Activated CD8-positive, alpha-beta memory T cell treated with anti-CD3 and anti-CD28 coated beads for 1 hour (primary cell): Measurements from ENCODE around the gene VPS13A.

Experiments used
- DNase-seq, 2 donors: peaks; one replicate each; pipeline ENCODE4 v3.0.0-alpha.2; 2020; ENCODE audit warnings: low read depth in 1 of 2; ENCODE audit errors: extremely low read depth in 1 of 2

Gene VPS13A

DNA sequence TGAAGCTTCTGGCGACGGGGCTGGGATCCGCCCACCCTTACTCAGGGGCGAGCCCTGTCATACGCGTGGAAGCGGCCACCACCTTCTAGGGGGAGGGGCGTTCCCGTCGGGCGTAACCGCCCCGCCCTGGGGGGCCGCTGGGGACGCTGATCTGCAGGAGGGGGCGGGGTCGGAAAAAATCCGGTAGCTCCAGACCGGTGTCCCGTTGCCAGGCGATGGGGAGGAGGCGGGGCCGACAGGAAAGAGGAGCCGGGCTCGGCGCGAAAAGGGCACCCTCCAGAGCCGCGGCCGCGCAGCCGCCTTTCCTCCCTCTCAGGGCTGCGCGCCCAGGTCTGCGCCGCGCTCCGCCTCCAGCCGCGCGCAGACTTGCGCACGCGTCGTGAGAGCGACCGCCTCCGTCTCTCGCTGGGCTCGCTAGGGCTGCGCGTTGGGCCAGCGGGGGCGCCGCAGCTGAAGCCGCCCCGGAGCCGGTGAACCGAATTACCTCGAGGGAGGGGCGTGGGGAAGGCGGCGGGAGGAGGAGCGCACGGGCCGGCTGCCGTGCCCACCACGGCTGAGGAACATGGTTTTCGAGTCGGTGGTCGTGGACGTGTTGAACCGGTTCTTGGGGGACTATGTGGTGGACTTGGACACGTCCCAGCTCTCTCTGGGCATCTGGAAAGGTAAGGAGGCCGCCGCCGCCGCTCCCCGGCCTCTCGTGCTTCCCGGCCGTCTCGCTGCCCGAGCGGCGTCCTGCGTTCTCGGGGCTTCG is at the start of gene VPS13A:
Gene VPS13A, plus strand, starts transcription at position 392 of the 751 bp plus-strand sequence. Its CDS starts 171 bp downstream, at position 563.
- DNase-seq = peak; percentile 80 to 83

DNA sequence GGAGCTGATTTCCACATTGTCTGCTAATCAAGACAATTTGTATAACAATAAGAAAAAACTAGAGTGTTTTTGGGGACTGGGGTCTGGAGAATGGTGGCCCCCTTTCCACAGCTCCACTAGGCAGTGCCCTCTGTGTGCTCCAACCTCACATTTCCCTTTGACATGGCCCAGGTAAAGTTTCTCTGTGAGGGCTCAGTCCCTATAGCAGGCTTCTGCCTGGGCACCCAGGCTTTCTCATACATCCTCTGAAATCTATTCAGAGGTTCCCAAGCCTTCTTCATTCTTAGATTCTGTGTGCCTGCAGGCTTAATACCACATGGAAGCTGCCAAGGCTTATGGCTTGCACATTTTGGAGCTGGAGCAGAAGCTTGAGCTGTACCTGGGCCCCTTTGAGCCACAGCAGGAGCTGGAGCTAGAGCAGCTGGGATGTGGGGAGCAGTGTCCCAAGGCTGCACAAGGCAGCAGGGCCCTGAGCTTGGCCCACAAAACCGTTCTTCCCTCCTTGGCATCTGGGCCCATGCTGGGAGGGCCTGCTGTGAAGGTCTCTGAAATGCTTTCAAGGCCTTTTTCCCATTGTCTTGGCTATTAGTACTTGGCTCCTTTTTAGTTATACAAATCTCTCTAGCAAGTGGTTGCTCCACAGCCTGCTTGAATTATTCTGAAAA is 49.1 kb upstream of the VPS13A start:
- no peak for DNase-seq

DNA sequence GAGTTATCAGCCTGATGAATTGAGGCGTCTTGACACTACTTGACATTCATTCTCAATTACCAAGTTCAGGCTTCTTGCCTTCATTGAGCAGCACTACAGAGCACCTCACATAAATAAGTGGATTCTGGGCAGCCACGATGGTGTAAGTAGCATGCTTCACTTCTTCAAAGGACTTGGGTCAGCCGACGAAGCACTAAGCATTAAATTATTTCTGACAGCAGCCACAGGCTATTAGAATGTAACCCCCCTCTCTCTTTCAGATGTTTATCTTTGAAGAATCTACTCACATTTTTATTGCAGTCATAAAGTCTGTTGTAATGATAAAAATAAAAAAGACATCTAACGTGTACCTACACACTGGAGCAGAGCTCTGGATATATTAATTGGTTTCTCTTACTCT is 45.9 kb upstream of the VPS13A start:
- no peak for DNase-seq

DNA sequence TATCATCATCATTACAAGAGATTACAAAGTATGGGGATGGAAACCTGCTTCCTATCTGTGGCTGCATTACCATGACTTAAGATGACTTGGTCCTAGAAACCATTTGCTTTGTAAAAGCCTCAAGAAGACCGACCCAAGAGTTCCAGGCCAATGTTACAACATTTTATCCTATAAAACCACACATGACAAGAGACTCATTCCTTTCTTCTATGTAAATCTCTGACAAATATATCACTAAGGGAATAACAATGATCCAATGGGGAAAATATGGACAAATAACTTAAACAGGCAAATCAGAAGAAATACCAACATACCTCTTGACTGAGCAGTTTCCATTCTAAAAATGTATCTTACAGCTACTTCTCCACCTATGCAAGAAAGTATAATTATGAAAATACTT is 44.3 kb upstream of the VPS13A start:
- no peak for DNase-seq

DNA sequence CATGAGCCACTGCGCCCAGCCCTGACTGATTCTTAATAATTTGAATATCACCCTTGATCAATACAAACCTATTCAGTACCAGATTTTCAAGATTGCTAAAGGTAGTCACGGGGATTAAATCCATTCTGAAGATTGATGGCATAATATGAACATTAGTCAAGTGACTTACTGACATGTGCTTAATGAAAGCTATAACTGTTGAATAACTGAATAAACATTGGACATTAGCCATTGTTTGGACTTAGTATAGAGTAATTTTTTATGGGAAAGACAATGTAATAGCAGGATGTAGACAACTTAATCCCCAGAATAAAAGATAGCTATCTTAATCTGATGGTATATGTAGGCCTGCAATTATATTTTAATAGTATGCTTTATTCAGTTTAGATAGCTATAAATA is 35.0 kb upstream of the VPS13A start:
- DNase-seq = no peak

DNA sequence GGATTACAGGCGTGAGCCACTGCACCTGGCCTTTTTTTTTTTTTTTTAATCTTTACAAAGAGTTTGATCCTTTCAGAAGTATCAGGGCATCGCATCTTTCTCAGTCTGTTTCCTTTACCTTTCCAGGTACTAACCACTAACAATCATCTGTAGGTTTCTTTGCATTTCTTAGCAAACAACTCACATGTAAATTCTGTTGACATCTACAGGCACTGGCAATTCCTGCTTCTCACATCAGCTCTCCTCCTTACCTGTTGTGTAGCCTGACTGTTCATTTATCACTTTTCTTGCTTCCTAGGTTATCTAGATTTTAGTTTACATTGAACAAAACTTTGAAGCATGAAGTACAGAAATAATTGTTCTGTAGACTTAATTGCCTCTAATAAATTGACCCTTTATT is 27.5 kb upstream of the VPS13A start:
- no peak for DNase-seq

DNA sequence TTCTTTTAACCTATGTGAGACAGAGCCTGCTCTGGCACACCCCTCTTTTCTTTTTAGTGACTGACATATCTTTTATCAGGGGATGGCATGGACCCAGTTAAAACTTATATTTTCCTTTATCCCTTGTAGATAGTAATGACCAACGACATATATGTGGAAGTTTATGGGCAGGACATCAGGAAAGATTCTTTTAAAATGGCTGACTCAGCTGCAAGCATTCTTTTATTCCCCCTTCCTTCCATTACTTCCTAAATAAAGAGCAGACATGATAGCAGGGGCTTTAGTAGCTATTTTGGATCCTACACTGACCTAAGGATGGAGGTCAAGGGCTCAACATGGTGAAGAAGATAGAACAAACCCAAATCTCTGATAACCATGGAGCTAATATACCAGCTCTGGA is 25.0 kb upstream of the VPS13A start:
- no peak for DNase-seq

DNA sequence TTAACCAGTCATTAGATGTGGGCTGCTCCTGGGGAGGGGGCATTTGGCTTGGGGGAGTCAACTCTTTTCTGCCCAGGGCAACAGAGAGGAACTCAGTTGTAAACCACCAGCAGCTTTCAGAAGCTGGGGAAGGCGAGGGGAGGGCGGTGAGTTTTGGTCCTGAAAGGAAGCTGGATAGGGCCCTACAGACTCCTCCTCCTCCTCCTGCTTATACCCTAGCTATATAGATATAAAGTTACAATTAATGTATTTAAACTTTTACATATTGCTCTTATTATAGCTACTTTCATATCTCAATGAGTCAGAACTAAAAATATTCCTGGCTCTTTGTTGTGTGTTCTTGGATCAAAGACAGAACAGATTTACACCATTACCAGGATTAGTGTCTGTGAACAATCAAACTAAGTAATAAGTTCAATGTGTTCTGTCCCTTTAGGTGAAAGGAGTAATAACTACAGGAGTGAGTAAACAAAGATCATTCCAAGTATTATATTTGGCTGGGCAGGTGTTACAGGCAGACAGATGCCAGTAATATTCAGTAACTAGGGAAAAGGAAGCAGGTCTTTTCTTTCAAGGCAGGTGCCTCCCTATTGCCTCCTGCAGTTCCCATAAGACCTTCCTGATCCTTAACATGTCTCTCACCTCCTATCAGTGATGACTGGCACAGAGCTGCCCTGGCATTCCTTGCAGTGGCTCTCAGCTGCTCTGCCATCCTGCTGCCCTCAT is 20.5 kb upstream of the VPS13A start:
- no peak for DNase-seq

DNA sequence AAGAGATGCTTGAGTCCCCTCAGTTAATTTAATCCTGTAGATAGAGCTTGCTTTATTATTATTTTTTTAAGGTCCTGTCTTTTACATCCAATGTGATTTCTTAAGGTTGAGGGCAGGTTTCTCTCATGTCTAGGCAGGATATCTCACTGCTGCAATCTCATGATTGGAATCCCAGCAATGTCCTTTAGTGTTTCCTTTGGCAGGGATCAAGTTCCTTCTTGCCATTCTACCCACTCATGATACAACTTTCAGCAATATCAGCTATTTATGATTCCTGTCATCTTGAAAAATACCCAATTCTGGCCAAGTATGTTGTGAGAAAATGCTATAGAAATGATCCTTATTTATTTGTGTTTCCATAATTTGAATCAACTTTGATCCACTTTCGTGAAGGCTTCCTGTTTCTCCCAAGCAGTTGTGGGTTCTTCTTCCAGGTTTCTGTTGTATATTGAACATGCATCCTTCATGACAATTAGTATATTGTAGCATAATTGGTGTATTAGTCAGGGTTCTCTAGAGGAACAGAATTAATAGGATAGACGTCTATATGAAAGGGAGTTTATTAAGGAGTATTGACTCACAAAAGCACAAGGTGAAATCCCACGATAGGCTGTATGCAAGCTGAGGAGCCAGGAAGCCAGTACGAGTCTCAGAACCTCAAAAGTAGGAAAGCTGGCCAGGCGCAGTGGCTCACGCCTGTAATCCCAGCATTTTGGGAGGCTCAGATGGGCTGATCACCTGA is 18.4 kb upstream of the VPS13A start:
- no peak for DNase-seq

DNA sequence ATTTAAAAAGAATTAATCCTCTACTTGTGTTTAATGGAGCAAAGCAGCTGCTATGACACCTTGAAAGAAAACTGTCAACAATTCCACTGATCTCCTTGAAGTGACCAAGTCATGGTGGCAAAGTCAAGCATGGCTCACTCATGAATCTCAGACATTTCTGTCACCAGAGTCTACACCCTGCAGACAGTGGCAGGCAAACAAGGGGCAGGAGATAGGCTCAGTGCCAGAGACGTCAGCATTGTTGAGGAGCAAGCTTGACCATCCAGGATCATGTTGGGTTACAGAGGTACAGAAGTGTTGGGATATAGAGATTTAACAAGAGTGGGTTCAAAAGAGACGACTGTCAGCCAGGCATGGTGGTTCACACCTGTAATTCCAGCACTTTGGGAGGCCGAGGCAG is 16.1 kb upstream of the VPS13A start:
- DNase-seq = no peak

DNA sequence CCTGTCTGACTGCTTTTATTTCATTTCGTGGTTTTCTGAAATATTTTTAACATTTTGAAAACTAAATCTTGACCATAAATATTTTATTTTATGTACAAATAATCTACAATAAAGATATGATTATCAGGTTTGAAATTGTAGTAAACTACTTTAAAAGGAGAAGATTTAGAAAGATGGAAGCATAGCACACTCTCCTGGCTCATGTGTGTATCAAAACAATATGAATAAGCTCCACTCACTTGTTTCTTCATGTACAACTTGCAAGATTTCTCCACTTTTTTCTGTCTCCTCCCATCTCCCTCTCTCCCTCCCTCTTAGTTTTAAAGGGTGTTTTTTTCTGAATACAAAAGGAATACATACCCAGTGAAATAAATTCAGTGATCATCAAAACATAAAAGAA is 15.4 kb upstream of the VPS13A start:
- DNase-seq = no peak

DNA sequence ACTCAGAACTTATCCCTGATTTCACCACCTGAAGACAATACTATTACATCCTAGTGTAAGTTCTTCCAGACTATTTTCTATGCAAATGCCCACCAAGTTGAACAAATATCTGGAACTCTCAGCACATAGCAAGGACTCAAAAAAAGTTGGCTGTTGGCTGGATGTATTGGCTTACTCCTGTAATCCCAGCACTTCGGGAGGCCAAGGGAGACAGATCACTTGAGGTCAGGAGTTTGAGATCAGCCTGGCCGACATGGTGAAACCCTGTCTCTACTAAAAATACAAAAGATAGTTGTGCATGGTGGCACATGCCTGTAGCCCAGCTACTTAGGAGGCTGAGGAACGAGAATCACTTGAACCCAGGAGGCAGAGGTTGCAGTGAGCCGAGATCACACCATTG is 15.0 kb upstream of the VPS13A start:
- no peak for DNase-seq

DNA sequence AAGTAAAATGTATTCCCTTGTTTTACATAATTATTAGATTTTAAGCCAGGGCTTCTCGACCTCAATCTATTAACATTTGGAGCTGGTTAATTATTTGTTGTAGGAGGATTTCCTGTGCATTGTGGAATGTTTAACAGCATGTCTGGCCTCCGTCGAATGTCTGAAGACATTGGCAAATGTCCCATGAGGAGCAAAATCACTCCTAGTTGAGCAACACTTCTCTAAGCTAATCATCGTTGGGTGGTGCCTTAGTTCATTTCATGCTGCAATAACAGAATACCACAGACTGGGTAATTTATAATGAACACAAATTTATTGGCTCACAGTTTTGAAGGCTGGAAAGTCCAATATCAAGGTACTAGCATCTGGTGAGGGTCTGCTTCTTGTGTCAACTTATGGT is 13.4 kb upstream of the VPS13A start:
- no peak for DNase-seq

DNA sequence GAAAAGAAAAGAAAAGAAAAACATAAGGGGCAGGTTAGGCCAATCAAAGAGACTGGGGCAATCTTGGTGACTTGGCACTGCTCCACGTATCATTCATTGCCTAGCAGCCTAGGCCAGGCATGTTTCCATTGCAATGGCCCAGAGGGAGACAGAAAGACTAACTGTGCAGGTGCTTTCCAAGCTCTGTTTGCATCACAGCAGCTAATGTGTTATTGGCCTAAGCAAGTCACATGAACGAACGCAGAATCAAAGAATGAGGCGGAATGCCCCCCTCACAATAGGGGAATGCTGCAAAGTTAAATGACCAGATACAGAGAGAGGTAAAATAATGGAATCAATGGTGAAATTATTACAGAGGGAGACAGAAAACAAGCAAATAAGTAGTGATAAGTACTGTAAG is 11.1 kb upstream of the VPS13A start:
- no peak for DNase-seq

DNA sequence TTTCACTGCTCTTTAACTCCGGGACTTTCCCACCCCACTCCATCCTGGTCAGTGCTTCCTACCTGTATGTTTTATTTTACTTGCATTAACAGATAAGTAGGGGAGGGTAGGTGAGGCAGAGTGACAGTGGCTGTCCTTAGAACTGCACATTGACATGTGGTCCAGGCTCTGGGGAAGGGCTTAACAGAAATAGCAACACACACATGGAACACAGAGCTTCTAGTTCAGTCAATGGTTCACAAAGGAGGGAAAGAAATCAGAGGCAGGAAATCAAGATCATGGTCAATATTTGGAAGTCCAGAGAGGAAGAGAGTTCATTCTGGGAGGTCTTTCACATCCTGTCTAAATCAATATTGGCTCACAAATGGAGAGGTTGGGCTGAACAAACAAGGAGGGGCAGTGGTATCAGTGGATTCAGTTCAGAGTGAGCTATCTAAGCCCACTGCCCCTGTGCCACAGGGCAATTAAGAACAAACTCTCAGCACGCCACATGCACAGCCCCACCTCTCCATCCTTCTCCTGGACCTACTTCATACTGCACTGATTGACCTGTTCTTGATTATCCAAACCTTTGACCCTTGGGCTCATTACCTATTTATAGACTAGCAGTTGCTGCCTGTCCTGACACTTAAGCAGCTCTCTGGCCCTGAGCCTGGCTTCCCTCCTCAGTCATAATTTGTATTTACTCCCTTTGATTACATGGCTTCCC is 6.2 kb upstream of the VPS13A start:
- no peak for DNase-seq

DNA sequence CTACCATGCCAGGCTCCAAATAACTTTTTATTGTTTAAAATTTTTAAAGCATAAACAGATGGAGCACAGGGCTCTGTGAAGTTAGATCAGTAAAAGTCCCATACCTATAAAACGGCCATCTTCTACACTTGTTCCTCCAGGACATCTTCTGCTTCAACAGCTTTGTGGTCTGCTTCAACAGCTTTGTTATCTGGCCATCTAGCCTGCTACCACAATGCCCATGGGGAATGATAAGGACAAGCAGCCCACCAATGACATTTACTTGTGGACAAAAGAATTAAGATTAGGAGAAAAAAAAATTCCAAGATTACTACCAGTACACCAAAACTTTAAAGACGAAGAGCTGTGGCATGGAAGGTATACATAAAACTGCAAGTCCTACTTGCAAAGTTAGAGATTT is 2.2 kb upstream of the VPS13A start:
- DNase-seq = no peak

DNA sequence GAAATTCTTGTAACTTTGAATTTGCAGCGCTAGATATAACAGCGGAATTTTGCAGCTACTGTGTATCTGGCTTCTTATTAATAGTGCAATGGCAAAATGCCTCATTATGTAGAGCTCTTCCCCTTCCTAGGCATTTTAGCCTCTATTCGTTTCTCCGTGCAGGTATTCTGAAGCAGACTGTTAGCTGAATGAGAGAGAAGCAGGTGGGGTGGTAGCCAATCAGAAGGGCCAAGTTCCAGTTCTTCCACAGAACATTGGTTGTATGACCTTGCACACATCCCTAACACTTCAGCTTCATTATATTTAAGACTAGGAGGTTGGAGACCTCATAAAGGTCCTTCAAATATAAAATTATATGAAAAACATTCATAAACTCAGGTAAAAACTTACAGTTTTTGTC is 1.2 kb upstream of the VPS13A start:
- DNase-seq = no peak

DNA sequence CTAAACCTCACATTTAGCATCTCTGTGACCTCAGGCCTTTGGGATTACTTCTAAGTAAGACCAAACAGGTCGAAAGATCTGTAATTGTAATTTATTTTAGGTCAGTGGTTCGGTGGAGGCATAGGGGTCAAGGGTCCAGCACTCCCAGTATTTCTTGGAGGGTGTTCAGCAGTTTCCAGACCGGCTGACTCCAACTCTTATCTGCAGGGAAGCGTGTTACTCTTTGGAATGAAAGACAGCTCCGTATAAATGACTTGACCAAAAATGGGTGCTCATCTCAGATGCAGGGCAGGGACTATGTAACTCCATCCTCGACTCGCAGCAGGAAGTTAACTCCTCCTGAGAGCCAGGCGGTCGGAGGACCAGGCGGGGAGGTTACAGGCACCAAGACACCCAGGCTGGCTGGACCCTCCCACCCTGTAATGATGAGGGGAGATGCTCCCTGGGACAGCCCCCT is 620 bp upstream of the VPS13A start:
- DNase-seq = no peak

DNA sequence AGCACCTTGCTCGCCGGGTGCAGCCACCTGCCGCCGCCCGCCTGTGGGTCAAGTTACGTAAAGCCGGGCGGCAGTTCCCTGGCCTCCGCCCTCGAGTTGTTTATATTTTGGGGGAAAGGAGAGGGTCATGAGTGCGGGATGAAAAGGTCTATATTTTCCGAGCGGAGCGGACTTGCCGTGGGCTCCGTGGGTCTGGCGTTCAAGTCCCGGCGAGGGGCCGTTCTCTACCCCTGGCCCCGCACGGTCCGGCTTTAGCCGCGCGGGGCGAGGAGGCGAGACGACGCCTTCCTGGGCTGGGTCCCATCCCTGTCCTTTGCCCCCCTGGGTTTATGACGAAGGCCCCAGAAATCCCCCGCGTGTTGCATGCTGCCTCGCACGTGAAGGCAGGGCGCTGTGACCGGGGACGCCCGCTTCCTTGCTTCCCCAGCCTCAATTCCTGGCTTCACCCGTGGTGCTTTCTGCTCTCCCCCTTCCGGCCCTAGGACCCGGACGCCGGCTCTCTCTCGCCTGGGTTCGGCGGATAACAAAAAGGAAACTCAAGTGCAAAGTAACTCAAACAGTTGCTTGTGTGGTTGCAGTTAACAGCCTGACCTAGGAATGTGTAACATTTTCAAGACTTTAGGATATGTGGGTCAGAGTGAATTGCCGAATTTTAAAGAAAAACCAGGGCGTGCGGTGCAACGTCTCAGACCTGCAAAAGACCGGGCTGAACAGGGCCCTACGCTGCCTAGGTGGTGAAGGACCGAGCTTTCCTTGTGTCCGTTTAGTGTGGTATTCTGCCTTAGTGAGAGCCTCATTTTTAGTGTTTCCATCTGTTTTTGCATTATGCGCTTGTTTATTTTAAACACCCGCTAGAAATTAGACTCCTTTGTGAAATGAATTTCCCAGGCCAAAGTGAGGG is 810 bp downstream of the VPS13A start:
- peak; percentile 15 to 18 for DNase-seq

DNA sequence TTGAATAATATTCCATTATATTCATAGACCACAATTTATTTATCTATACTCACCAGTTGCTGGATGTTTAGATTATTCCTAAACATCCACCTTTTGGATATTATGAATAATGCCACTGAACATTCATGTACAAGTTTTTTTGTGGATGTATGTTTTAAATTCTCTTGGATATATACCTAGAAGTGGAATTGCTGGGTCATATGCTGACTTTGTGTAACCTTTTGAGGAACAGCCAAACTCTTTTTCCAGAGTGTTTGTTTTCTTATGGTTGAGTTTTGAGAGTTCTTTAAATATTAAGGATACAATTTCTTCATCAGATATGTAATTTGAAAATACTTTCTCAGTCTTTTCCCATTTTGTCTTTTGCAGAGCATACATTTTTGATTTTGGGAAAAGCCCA is 2.7 kb downstream of the VPS13A start:
- no peak for DNase-seq
